ENCODE data around the gene C2.

DNA sequence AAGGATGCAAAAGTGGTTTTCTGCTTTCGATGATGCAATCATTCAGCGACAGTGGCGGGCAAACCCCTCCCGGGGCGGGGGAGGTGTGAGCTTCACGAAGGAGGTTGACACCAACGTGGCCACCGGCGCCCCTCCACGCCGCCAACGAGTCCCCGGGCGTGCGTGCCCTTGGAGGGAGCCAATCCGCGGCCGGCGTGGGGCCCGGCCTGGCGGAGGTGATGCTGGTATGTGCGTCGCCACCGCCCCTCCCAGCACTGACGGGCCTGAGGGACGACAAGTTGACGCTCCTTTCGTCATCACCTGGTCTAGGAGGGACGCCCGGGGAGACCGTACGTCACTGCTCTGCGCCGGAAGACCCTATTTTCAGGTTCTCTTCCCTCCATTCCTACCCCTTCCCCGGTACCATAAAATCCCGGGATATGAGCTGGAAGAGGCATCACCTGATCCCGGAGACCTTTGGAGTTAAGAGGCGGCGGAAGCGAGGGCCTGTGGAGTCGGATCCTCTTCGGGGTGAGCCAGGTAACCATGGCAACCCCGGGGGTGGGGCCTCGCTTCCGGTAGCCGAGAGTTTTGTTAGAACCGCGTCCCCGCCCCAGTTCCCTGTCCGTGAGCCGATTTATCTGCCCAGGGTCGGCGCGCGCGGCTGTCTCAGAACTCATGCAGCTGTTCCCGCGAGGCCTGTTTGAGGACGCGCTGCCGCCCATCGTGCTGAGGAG is 44.6 kb downstream of the C2 start, which contains the start of gene DXO:
- TF ChIP-seq ZFP30 (CRISPR knock-in tag; IDR thresholded peaks at IDR 0.05), result 0 out of 2 replicates have a peak, but pooled peaks have one; percentile 55
- no peak for TF ChIP-seq SNAI2 (CRISPR knock-in tag; IDR thresholded peaks at IDR 0.05)

All from SK-N-SH treated with all-trans-retinoic acid at 6 μM for 48 hours (cell line).